Measurements from ENCODE around the gene HTT. TPM values are rescaled to one million over a fixed set of nuclear protein-coding genes. Genes with fewer than 3 reads are reported as not detected.

The HTT gene
- polyA plus RNA-seq, 3 donors, result 1.8 to 27.1 (median 3.0) TPM

DNA sequence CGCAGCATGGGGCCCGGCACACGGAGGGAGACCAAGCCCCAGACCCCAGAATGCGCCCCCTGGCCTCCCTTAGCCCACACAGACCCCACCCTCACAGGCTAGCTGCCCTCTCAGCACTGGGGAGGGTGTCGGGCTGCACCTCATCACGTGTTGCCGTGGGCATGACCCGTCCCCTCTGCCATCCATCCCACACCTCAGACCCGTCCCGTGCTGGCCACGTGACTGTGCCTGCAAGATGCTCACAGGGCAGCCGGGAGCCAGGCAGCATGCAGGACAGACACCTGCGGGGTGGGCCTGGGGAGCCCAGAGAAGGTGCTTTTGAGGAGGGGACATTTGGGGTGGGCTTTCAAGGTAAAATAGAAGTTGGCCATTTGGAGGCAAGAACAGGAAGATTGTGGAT, 179.3 kb downstream of the HTT start:
- no peak overlapping the region for H2AFZ ChIP-seq (ENCODE audit: insufficient read depth, low read depth, low read length, poor library complexity, severe bottlenecking)
- intact Hi-C loops (cut with micrococcal nuclease), result no loop called here
- H3K9me3 ChIP-seq (replicated peaks in 1 of 2; ENCODE audit: control insufficient read depth in 1 of 2, insufficient read depth in 1 of 2, low read length in 2 of 2), result no peaks in the 10 kb centered on the region
- H3K9ac ChIP-seq (ENCODE audit: insufficient read depth, low read length, poor library complexity, severe bottlenecking), result no peak overlapping the region
- no peak for DNase-seq
- Mint-ChIP-seq H3K36me3 (peaks cover 0 to 9% of the 10 kb centered on the region in 2 donors), H3K4me3 (no peak overlapping the region), H3K4me1 (no peaks in the 10 kb centered on the region), H3K9me3 (no peaks in the 10 kb centered on the region), H3K27me3 (ENCODE audit: low read depth in 3 of 3) (peaks cover 0 to 3% (median 1%) of the 10 kb centered on the region in 3 donors), H3K27ac (no peak overlapping the region)
- no peaks in the 10 kb centered on the region for H3K79me2 ChIP-seq (ENCODE audit: insufficient read depth, low read length)
- no peaks in the 10 kb centered on the region for H3K4me1 ChIP-seq (ENCODE audit: control insufficient read depth in 1 of 2, insufficient read depth in 2 of 2, low read length in 2 of 2)
- H3K36me3 ChIP-seq (replicated peaks in 1 of 2; ENCODE audit: control insufficient read depth in 1 of 2, insufficient read depth in 2 of 2, low read length in 2 of 2), result no peaks in the 10 kb centered on the region
- H4K20me1 ChIP-seq (ENCODE audit: insufficient read depth, low read length), result no peaks in the 10 kb centered on the region
- H3K27me3 ChIP-seq (ENCODE audit: control insufficient read depth in 2 of 2, insufficient read depth in 2 of 2, low read length in 2 of 2), result no peaks in the 10 kb centered on the region
- TF ChIP-seq, protein P1, sequence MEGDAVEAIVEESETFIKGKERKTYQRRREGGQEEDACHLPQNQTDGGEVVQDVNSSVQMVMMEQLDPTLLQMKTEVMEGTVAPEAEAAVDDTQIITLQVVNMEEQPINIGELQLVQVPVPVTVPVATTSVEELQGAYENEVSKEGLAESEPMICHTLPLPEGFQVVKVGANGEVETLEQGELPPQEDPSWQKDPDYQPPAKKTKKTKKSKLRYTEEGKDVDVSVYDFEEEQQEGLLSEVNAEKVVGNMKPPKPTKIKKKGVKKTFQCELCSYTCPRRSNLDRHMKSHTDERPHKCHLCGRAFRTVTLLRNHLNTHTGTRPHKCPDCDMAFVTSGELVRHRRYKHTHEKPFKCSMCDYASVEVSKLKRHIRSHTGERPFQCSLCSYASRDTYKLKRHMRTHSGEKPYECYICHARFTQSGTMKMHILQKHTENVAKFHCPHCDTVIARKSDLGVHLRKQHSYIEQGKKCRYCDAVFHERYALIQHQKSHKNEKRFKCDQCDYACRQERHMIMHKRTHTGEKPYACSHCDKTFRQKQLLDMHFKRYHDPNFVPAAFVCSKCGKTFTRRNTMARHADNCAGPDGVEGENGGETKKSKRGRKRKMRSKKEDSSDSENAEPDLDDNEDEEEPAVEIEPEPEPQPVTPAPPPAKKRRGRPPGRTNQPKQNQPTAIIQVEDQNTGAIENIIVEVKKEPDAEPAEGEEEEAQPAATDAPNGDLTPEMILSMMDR (IDR thresholded peaks at IDR 0.05), result no peak
- no peak overlapping the region for H3K4me3 ChIP-seq (replicated peaks in 1 of 3; ENCODE audit: low read depth in 2 of 3, low read length in 3 of 3)
- 95% methylated on average over 6 of the region's 13 CpGs for WGBS (ENCODE audit: insufficient coverage)
- H3K27ac ChIP-seq (ENCODE audit: low read depth in 1 of 2, low read length in 2 of 2), result no peak overlapping the region
- no peak overlapping the region for H3K4me2 ChIP-seq (replicated peaks; ENCODE audit: extremely low read depth, low read length, poor library complexity, severe bottlenecking)

DNA sequence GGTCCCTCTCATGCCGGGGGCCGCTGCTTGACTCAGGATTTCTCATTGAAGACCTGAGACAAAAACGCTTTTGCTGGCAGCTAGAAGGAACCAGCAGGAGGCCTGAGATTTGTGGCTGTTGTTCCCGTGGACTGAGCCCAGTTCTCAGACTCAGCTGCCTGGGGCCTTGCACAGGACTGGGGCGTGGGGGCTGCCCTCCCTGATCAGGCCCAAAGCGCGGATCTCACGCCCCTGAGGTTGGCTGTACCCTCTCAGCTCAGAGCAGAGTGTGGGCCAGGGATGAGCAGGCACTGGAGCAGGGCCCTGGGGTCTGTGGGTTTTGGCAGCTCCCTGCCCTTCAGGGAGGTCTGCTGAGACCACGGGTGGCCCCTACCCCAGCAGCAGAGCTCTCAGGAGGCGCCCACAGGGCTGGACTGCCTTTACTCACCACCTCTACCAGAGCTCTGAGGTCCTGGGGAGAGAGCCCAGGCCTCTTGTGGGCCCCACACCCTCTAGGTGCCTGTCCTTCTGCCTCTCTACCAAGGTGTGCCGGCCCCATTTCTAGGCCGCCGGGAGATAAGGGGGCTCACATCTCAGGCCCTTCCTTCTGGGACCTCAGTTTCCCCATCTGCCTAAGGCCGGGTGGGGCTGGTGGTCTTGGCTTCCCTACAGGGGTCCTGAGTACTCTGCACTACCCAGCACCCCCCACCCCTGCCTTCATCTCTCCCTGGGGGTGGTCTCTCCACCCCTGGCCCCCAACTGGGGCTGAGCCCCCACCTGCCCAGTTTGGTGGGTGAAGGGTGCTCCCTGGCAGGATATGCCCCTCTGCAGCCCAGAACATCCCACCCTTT, 180.0 kb downstream of the HTT start:
- no peak overlapping the region for H3K9ac ChIP-seq (ENCODE audit: insufficient read depth, low read length, poor library complexity, severe bottlenecking)

More for the DNA sequence above, 180.0 kb downstream of the HTT start:
- Mint-ChIP-seq H3K27ac (no peak overlapping the region), H3K4me3 (no peak overlapping the region), H3K36me3 (peaks cover 0 to 9% of the 10 kb centered on the region in 2 donors), H3K9me3 (no peaks in the 10 kb centered on the region), H3K4me1 (no peaks in the 10 kb centered on the region), H3K27me3 (ENCODE audit: low read depth in 3 of 3) (peaks cover 0 to 3% (median 1%) of the 10 kb centered on the region in 3 donors)
- Histone ChIP-seq H3K27ac (ENCODE audit: low read depth in 1 of 2, low read length in 2 of 2) (no peak overlapping the region), H2AFZ (ENCODE audit: insufficient read depth, low read depth, low read length, poor library complexity, severe bottlenecking) (no peak overlapping the region), H3K36me3 (replicated peaks in 1 of 2; ENCODE audit: control insufficient read depth in 1 of 2, insufficient read depth in 2 of 2, low read length in 2 of 2) (no peaks in the 10 kb centered on the region), H3K4me1 (ENCODE audit: control insufficient read depth in 1 of 2, insufficient read depth in 2 of 2, low read length in 2 of 2) (no peaks in the 10 kb centered on the region), H3K27me3 (ENCODE audit: control insufficient read depth in 2 of 2, insufficient read depth in 2 of 2, low read length in 2 of 2) (no peaks in the 10 kb centered on the region), H3K9me3 (replicated peaks in 1 of 2; ENCODE audit: control insufficient read depth in 1 of 2, insufficient read depth in 1 of 2, low read length in 2 of 2) (no peaks in the 10 kb centered on the region), H3K4me3 (replicated peaks in 1 of 3; ENCODE audit: low read depth in 2 of 3, low read length in 3 of 3) (no peak overlapping the region), H3K79me2 (ENCODE audit: insufficient read depth, low read length) (no peaks in the 10 kb centered on the region), H3K4me2 (replicated peaks; ENCODE audit: extremely low read depth, low read length, poor library complexity, severe bottlenecking) (no peak overlapping the region), H4K20me1 (ENCODE audit: insufficient read depth, low read length) (no peaks in the 10 kb centered on the region)
- intact Hi-C loops (cut with micrococcal nuclease), result no loop called here
- no peak for DNase-seq
- WGBS (ENCODE audit: insufficient coverage), result 95% methylated on average over 14 of the region's 14 CpGs
- TF ChIP-seq, protein P1 (IDR thresholded peaks at IDR 0.05), result no peak
